NOMO-1 (cell line): ENCODE data around the gene PLA2G2A.
A peak's percentile ranks its signal among the peaks of the same experiment; 100 is the strongest.

Experiments
- DNase-seq, 2 experiments: peaks; one replicate each; lab custom pipeline; 2025; ENCODE audit not compliant: unreplicated experiment in 2 of 2; lab: John Stamatoyannopoulos, UW

Gene PLA2G2A

DNA sequence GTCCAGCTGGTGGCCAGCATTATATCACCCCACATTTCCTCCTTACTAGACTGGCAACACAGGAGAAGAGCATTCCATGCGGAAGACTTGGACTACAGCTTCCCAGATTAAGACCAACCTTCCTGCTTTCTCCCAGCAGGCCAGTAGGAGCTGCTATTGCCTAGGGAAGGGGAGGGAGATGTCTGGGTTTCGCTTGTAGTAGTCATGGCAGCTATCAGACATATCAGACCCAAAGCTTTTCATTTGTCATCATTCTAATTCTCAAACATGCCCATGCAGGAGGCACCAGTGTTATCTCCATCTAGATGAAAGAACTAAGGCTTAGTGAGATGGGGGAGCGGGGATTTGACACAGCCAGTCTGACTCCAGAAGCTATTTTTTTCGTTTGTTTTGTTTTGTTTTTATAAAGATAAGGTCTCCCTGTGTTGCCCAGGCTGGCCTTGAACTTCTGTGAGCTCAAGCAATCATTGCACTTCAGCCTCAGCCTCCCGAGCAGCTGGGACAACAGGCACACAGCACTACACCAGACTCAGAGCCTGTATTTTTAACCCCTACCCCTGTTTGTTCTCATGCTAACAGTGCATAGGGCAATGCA is 4.5 kb downstream of the PLA2G2A start:
- peak in 1 of 2 experiments; percentile 0 for DNase-seq

DNA sequence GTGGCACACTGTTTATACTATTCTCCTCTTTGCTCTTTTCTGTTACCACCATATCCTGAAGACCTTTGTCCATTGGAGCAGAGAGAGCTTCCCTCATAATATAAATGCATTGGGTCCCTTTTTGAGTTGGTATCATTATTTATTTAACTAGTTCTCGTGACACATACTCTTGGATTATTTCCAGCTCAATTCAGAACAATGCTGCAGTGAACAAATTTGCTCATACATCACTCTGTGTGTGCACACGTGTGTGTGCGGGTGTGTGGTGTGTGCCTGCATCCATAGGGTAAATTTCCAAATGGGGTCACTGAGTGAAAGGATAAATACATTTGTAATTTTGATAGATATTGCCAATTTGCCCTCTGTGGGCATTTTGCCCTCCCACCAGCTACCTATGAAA is 5.8 kb downstream of the PLA2G2A start:
- DNase-seq = no peak

DNA sequence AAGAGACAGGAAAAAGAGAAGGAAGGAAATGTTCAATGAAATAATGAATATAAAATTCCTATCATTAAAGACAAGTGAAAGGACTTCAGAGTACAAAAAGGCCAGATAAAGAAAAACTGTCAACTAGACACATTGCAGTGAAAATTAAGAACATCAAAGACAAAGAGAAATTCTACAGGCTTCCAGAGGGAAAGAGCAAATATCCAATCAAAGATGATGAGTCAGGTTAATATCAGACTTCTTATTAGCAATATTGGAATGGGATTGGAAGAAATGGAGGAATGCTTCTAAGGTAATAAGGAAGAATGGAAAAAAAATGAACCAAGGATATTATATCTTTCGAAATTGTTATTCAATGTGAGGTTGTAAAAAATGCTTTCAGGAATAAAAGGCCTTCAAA is 7.8 kb downstream of the PLA2G2A start:
- DNase-seq = no peak

DNA sequence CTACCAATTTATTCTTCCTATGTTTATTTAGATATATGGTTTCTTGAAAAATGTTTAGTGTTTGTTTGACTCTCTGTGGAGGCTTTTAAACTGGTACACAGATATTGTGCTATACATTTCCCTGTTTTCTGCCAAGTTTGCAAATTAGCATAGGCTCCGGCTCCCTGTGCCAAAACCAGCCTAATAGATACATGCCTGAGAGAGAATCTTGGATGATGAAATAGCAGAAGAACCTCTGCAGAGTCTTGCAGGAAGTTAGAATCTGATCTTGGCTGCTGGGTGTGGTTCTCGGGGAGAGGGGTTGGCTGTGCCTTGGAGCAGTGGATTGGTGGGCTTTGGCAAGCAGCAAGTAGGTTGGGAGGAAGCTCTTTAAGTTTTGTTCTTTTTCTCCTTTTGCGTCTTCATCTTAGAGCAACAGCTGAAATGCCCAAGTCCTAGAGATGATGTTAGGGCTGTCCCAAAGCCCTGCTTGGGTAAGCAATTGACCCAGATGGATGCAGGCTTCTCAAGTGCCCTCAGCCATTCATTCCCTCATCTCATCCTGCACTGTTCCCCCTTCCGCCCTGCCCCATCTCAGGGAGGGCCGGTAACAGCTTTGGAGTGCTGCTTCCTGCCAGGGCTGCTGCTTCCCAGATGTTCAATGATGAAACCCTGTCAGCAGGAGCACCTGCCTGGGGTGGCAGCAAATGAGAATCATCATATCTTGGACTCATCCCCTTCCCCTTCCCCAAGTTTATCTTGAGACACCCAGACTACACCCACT is 9.3 kb downstream of the PLA2G2A start:
- DNase-seq = peak; percentile 8 to 11

DNA sequence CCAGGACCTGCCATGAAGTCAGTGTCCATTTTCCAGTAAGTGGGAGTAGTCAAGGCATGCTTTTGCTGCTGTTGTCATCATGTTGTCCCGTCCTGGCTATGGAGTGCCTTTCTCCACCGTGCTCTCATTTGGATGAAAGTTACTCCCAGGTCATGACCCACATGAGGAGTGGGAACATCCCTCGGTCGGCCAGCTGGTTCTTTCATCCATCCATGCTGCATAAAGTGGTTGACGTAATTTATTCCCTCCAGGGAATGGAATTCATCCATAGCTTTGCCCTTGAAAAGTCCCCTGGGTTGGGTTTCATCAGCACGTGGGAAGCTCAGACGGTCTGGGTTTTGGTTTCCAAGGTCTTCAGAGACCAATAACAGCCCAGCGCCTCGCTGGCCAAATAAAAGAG is 11.6 kb downstream of the PLA2G2A start:
- no peak for DNase-seq

DNA sequence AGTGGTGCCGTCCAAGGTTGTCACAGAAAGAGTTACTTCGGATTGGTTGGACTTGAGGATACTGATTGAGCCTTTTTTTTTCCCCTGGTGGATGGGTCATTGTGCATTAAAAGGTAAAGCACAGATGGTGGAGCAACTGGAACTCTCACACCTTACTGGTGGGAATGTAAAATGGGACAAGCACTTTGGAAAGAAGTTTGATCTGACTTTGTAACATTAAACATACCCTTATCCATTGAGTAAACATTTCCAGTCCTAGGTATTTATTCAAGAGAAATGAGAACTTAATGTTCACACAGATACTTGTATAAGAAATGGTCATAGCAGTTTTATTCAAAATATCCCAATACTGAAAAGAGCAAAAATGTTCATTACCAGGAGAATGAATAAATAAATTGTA is 14.9 kb downstream of the PLA2G2A start:
- DNase-seq = no peak

DNA sequence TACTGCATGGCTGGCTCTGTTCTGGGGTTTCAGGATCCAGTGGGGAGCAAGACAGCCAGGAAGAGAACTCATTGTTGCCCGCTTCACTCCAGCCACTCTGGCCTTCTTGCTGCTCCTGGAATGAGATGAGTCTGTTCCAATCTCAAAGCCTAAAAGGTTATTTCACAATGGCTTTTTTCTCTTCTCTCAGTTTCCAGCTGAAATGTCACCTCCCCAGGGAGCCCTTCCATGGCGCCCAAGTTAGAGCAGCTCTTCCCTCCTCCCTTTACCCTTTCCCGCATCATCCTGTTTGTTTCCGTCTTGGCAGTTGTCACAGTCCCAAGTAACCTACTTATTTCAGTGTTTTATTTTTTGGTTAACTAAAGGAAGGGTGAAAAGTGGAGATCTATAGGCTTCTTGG is 15.8 kb downstream of the PLA2G2A start:
- no peak for DNase-seq

DNA sequence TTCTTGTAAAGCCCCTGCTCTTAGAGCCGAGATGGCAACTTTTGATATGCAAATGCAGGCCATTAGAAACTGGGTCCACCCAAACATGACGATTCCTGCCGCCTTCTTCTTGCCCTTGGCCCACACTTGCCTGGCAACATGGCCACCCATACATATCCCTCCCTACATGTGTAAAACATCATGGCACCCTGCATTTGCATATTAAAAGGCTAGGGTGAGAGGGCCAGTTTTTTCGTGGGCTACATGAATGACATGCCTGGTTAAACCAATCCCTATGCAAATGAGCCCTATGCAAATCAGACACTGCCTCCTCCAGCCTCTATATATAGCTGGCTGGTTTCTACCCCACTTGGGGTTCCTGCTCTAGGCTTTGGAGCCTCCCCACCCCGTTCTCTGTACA is 18.8 kb downstream of the PLA2G2A start:
- no peak for DNase-seq

DNA sequence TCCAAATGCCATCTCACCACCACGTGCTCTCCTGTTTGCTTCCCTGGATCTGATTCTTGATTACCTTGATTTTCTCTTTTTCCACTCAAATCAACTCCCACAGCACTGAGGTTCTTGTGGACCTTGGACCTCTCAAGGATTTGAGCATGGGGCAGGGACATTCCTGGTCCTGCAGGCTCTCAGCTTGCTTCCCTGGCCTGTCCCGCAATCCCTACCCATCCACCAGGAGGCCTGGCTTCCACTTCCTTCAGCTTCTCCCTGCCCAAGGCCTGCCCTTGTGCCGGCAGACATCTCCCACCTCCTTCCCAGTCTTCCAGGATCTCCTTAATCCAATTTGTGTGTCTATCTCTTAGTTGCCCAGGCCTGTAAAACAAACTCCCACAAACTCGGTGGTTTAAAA is 21.6 kb downstream of the PLA2G2A start:
- DNase-seq = no peak

DNA sequence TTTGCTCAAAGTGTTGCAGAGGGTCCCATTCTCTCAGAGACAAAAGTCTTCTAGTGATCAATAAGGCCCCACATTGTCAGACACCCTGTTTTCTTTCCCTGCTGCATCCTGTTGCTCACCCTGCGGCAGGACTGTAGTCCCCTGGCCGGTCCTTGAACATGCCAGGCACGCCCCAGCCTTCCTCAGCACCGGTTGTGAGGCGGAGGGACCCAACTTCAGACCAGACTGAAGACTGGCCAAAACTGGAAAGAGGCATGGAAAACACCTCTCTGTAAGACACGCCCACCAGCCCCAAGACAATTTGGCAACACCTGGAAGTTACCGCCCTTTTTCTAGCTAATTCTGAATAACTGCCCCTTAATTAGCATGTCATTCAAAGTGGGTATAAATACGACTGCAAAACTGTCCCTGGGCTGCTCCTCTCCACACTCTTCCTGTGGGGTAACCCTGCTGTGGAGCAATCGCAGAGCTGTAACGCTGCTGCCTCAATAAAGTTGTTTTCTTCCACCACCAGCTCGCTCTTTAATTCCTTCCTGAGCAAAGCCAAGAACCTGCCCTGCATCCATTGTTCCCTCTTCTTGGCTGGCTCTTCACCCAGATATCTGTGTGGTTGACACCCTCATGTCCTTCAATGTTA is 23.8 kb downstream of the PLA2G2A start:
- peak; percentile 84 to 89 for DNase-seq

DNA sequence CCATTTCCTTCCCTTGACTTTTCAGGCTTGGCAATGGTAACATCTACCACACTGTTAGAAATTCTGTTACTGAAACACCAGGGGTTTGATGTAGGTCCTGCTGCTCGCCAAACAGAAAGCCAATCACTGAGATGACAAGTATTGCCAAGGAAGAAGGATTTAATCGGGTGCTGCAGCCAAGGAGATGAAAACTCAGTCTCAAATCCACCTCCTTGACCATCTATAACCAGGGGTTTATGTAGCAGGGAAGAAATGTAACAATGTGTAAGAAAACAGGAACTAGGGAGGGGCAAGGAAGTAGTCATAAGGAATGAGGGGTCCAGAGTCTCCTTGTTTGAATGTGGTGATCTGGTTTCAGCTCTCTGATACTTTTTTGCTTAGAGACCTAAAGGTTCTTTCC is 25.4 kb downstream of the PLA2G2A start:
- DNase-seq = no peak

DNA sequence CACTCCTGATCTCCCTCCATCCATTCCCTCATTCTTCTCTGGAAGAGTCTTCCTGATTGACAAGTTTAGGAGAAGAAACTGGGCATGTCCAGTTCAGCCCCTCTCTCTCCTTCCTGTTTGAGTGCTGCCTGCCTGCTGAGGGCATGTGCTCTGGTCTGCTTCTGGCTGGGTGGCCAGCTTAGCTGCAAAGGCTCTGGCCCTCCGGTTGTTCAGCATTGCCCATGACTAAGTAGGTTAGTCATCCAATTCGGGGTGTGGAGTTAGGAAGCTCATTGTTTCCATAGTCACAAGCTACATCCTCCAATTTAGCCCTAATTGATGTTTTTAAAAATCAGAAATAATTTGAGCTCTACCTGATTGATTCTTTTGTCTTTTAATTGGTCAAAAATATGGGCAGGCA is 30.4 kb downstream of the PLA2G2A start:
- no peak for DNase-seq

DNA sequence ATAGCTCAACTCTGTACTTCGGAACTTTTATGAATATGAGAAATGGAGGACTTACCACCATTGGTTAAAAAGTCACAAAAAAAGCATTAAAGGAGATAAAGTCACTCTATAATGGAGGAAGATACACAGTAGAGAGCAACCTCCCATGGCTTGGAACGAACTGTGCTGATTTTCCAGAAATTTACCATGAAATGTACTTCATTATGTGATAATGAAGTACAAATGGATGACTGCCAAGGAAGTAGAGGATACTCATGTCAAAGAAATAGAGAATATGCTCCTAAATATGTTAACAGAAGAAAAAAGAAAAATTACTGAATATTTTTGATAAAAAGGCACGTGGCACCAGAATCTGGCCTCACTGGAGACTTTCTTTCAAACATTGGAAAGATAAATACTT is 32.4 kb downstream of the PLA2G2A start:
- DNase-seq = no peak

DNA sequence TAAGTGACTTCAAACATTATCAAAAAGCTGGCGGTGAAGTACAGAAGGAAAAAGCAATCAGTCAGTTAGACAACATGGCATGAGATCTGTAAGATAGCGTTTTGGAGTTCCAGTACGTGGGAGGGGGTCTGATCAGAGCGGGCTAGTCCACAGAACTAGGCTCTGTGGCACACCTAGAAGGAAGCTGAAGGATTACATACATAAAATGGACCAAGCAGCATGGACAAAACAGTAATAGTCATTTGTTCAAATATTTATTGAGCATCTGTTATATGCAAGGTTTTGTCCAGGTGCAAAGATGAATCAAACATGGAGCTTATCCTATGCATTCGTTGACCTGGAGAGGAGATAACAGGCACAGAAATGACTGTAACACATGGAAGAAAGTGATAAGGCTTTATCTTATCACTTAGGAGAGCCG is 33.1 kb downstream of the PLA2G2A start:
- DNase-seq = no peak

DNA sequence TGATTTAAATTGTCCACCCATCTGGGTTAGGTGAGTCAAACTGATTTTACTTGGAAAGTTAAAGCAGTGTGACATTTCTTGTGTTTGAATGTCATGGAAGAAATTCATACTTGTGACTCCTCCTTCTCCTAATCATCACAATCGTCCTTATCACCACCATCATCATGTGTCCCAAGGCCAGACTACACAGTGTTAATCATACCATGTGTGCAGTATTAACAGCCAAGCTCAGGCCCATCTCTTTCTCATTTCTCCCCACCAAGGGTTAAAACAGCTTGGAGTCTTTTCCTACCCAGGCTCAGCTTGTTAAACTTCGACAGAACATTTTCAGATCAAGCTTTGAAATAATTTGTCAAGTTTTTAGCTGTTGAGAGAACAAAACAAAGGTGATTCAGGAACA is 33.5 kb downstream of the PLA2G2A start:
- DNase-seq = no peak

DNA sequence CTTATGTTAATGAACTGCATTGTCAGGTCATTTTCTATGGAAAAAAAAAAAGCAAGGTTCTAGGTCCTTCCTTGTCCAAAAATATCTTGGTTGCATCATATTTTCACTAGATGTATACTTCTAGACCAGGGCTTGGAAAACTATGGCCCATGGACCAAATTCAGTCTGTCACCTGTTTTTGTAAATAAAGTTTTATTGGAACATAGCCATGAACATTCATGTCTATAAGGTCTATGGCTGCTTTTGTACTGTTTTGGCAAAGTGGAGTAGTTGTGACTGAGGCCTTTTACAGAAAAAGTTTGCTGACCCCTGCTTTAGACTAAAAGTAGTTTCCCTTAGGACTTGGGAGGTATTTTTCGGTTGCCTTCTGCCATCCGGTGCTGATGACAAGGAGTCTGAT is 36.8 kb downstream of the PLA2G2A start:
- DNase-seq = no peak

DNA sequence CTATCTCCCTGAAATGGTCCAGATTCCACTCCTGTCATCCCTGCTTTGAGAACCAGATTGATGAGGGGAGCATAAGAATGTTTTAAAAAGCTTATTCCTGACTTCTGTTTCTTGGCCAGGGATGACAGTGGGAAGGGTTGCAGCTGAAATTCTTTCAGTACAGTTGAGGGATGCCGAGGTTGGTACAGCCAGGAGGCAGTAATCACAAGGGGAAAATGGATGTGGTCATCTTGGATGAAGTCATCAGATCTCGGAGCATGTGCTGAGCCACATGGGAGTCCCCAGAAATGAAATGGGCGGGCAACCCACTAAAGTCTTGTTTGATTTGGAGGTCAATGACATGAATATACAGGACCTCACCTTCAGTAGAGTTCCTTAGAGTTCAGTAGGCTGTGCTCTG is 37.3 kb downstream of the PLA2G2A start:
- no peak for DNase-seq

DNA sequence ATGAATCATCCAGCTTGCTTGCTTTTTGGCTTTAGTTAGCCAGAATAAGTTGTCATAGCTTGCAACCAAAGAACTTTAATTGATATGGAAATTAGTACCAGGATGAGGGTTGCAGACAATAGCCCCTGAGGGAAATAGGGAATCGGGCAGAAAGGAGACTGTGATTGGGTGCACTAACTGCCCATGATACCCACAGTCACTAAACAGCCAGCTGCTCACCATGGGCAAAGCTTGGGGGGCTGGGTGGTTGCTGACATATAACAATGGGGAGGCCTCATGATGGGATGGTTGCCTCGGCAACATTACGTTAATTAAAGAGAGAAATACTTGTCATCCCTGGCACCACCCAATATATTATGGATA is 38.2 kb downstream of the PLA2G2A start:
- no peak for DNase-seq

DNA sequence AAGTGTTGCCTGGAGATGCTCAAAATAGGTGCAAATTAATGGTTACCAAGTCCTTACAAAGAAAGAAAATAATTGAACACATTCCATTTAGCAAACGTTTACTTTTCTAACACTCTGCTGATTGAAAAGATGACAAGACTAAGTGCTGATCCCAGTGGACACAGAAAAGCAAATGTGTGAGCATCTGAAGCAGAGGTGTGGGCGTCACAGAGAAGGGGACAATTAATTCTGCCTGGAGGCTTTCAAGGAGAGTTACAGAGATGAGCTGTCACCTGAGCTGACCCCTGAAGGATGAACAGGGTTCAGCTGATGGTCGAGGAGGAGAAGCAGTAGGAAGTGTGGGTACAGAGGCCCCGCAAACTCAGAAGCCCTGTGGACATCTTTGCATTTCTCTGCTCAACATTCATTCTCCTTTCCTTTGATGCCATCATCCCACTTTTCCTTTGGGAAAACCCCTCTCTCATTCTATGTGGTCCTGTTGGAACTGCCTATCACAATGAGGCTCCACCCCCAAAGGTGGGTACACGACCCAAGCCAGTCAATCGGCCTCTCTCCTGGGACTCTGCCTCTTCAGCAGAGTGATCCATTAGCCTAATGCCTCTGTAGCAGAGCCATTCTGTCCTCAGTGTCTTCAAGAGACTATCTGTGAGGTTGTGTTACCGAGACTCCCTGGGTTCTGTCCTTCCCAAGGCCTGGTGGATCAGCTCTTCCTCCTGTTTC is 38.8 kb downstream of the PLA2G2A start:
- no peak for DNase-seq

DNA sequence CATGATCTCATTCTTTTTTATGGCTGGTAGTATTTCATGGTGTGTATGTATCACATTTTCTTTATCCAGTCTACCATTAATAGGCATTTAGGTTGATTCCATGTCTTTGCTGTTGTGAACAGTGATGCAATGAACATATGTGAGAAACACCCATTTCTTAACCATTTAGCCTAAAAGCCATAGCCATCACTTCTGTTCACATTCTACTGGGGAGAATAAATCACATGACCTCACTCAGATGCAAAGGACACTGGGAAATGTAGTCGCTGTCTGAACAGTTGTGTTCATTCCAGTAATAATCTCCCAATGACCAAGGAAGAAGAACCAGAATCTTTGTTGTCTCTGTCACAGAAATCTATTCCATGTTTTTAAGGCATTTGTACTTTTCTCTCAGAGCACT is 40.9 kb downstream of the PLA2G2A start:
- no peak for DNase-seq

DNA sequence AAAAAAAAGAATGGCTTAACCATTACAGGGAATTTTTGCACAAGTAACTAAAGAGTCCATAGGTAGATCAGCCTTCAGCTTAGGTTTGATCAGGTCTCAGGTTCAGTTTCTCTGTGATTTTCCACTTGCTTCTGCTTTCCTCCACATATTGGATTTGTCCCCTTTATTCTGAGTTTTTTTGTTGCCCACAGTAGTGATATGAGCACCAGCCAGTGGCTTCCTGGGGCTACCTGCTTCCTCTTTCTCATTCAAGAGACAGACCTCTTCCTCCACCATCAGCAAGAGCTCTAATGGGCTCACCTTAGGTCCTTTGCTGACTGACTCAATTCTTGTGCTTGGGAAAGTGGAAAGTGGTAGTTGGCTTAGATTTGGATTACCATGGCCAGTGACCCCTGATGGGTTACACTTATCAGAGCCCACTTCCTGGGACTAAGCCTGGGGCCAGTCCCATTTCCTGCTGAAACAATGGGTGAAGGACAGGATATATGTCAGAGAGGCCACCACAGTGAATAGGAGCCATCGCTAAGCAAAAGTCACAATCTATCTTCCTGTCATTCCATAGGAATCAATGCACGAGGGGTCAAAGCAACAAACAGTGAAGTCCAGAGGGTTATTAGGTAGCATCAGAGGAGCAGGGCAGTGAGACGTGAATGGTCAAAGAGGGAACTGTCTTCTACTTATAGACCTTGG is 43.2 kb downstream of the PLA2G2A start:
- DNase-seq = peak in 1 of 2 experiments; percentile 33
